ENCODE results near the gene PTPN1.
"Not testable (repeated sequence)": the region's sequence is repeated elsewhere in the genome, so short reads cannot be mapped to it uniquely, and the experiment has no call there.

PTPN1 gene

DNA sequence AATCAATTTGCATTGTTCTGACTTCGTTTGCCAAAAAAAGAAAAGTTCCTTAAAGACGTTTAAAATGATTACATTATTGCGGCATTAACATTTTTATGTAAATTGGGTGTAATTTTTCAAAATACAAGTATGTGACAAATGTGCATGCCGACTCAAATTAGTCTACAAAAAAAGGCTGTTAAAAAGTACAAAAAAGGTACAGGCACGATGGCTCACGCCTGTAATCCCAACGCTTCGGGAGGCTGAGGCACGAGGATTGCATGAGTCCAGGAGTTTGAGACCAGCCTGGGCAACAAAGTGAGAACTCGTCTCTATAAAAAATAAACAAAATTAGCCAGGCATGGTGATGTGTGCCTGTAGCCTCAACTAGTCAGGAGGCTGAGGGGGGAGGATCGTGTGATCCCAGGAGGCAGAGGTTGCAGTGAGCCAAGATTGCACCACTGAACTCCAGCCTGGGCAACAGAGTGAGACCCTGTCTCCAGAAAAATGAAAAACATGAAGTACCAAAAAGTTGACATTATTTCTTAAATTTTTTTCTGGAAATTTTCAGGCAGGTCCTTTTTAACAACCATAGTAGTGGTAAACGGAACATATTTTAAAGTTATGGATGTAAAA is 90.2 kb downstream of the PTPN1 start:
- intact Hi-C loops (cut with DNase I), result no loop called here
- DNase-seq, result no peak

DNA sequence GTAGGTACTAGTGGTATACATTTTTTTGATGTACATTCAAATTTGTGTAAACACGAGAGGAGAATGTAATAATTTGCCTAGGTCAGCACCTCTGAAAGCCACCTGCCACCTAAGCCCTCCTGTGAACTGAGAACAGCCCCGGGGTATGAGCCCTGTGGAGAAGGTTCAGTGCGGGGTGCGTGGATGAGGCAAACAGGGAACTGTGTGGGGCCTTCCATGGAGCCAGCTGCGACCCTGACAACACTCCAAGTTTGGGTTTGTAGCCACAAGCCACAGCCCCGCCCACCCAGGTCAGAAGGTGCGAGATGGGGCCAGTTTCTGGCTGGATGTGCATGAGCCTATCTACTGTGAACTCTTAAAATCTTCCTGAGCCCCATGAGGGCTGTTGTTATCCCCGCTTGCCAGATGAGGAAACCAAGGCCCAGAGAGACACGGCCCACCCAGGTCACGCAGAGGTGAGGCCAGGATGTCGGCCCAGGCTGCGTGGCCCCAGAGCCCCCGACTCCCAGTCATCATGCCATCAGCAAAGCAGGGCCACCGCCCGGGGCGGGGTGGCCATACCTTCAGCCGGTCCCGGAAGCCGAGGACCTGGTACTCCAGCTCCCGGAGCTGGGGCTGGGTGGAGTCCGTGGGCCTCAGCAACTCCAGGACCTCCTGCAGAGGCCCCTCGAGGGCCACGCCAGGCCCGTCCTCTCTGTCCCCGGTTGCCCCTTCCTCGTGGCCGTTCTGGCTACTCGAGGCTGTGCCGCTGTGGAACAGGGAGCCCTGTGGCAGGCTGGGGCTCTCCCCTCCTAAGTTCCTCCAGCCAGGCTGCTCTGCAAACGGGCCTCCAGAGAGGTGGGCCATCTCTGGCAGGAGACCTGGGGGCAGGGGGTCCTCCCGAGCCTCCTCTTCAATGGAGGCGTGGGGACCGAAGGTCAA is 91.6 kb downstream of the PTPN1 start:
- intact Hi-C loops (cut with DNase I), result no loop called here
- DNase-seq, result no peak

DNA sequence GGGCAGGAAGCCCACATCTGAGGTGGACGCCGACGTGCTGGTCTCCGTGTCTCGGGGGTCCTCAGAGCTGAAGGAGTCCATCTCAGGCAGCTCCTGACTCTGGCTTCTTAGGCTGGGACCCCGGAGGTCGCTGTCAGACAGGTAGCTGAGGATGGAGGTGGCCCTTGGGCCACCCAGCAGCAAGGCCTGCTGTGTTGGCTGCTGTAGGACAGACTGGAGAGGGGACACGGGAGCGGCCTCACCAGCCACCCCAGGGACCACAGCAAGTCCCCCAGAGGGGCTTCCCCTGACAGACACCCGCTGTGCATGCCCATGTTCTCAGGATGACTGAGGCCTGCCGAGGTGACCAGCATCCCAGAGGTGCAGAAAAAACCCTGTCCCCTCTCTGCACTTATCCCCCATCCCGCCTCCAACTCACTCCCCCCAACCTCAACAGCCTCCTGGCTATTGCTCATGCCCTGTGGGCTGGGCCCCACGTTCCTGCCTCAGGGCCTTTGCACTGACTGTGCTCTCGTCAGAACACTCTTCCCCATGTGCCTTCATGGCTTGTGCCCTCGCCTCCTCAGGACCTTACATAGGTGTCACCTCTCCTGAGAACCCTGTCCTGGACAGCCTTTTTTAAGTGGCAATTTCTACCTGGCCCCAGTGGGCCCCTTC is 92.4 kb downstream of the PTPN1 start:
- intact Hi-C loops (cut with DNase I), result no loop called here
- DNase-seq, result no peak

DNA sequence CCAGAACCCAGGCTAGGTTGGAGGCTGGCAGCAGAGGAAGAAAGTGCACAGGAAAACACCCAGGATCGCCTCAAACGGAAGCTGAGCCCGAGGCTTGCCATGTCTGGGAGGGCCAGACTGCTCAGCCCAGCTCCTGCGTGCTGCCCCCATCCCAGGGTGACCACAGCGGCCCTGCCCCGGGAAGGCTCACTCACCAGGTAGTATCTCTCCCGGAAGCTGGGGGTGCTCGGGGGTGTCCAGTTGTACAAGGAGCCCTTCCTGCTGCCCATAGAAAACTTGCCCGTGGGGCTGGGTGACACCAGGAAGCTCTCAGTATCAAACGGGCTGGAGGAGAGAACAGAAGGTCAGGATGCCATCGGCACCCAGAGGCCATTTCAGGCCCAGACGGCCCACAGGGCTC is 94.3 kb downstream of the PTPN1 start:
- DNase-seq, result no peak
- intact Hi-C loops (cut with DNase I), result no loop called here

DNA sequence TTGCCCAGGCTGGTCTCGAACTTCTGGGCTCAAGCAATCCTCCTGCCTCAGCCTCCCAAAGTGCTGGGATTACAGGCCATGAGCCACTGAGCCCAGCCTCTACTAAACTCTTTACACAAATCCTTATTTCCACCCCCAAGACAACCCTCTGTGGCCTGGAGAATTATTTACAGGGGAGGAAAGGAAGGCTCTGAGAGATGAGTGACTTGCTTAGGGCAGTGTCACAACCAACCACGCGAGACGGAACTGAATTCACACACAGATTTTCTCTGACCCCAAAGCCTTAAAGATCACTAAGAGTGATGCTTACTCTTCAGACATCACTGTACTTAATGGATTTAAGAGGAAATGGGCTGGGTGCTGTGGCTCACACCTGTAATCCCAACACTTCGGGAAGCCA is 95.0 kb downstream of the PTPN1 start:
- intact Hi-C loops (cut with DNase I), result no loop called here

DNA sequence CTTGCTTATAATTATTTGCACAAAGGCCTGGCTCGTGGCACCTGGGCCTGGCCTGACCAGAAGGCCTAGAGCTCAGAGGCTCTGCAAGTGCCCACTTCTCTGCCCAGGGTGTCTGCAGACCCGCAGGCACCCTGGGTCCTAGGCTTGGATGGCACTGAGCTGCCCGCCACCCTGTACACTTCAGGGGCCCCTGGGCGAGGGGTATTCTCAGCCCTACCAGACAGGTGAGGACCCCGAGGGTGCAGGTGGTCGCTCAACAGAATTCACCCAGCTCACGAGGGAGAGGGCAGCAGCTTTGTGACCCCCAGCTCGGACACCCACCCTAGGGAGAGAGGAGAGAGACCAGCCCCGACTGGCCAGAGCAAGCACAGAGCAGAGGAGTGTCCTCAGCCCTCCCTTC is 97.3 kb downstream of the PTPN1 start:
- DNase-seq, result no peak
- intact Hi-C loops (cut with DNase I), result no loop called here

More for the DNA sequence above, 95.0 kb downstream of the PTPN1 start:
- DNase-seq, result no peak

DNA sequence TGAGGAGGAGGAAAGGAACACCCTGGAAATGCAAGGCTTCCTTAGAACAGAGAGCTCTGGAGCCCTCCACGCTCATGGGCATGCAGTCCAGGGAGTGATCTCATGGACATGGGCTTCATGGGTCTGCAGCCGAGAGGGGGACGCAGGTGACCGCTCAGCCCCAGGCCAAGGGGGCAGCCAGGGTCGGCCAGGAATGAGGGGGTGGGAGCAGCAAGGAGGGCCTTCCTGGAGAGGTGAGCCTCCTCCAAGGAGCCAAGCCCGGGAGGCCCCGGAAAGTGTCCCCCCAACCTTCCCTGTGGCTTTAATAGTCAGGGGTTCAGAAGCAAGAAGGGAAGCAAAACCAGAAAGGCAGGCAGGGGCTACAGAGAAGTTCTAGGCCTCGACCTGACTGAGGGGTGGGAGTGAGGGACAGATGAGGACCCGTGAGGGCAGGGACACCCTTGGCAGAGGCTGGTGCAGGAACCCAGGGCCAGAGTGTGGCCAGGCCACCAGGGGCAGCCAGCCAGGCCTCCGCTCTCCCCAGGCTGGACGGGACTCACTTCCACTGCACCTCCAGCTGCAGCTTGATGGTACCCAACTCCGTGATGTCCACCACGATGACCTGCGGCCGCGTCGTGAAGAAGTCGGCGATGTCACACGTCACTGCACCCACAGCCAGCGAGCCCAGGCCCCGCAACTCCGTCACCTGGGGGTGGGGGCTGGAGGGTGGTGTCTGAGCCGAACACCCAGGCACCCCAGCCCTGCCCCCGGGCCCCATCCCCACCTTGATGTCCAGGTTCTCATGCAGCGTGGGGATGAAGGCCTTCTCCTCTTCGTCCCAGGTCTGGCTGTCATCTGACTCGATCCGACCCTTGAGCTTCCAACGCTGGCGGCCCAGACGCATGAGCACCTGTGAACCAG is 97.9 kb downstream of the PTPN1 start:
- intact Hi-C loops (cut with DNase I), result no loop called here
- no peak for DNase-seq

DNA sequence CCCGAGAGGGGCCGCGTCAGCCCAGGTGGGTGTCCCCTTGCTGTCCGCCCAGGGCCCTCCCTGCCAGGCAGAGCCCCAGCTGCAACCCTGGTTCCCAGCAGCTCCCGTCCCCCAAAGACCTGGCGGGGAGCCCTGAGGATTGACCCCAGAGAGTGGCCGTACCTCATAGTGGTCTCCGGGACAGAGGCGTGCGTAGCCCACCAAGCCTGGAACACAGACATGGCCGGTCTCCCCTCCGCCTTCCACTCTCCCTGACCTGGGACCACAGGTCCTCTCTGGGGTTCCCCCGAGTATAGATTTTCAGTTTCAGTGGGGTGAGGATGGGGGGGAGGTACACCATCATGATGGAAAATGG is 98.5 kb downstream of the PTPN1 start:
- DNase-seq, result no peak
- intact Hi-C loops (cut with DNase I), result no loop called here

DNA sequence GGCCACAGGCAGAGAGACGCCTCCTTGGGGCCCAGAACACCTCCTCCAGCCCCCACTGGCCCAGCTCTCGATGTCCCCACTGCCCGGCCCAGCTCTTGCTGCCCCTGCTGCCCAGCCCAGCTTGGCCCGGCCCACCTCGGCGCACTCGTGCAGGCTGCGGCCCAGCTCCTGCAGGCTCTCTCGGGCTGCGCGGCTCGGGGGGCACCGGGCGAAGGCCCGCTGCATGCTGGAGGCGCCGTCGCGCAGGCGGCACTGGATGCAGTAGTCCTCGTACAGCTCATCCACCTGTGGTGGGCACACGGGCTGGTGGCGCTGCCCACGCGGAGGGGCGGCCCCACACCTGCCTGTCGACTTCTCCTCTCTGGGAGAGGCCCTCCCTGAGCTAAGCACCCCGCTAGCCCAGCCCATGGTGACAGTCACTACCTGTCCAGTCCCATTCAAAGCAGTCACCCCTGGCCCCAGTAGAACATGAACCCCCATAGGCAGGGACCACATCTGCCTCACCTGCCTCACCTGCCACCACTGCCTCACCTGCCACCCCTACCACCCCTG is 99.3 kb downstream of the PTPN1 start:
- intact Hi-C loops (cut with DNase I), result no loop called here
- no peak for DNase-seq

DNA sequence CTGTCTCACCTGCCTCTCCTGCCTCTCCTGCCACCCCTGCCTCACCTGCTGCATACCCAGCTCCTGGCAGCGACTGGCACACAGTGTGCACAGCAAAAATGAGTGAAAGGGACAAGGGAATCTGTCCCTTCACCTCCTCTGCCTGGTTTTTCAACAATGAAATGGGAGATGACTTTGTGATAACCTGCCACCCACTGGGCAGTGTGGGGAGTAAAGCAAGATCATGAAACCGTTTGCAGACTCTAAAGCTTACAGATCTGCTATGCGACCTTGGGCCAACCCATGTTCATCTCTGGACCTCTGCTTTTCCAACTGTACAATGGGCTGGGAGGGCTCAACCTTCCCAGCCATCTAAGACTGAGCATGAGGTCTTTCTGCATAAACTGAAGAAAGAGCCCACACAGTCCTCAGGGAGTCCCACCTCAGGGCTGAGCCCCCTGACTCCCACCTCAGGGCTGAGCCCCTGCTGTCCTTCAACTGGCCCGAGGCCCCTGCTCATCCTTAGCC is 100.1 kb downstream of the PTPN1 start:
- no peak for DNase-seq
- intact Hi-C loops (cut with DNase I), result no loop called here

DNA sequence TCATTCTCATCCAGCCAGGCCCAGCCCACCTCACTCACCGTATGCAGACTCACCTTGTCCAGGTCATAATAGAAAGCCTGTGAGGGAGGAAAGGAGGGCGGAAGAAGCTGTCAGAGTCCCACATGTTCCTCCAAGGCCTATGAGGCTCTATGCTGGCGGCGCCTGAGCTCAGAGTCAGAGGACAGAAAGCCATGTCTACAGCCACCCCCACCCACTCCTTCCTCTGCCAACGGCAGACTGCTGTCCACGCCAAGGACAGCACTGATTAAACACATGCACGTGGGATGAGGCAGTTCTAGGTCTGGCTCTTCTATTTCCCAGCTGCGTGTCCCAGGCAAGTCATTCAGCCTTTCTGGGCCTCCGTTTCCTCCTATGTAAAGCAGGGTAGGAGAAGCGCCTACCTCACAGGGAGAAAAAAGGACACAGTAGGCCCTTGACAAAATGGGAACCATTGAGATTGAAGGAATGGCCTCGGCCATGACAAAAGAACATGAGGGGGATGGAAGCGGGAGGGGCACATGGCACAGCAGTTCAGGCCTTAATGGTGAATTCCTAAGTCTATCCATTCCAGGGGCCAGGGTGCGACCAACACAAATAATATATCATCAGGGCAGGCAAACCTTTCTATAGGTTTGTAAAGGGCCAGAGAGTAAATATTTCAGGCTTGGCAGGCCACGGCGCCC is 101.1 kb downstream of the PTPN1 start:
- no peak for DNase-seq

DNA sequence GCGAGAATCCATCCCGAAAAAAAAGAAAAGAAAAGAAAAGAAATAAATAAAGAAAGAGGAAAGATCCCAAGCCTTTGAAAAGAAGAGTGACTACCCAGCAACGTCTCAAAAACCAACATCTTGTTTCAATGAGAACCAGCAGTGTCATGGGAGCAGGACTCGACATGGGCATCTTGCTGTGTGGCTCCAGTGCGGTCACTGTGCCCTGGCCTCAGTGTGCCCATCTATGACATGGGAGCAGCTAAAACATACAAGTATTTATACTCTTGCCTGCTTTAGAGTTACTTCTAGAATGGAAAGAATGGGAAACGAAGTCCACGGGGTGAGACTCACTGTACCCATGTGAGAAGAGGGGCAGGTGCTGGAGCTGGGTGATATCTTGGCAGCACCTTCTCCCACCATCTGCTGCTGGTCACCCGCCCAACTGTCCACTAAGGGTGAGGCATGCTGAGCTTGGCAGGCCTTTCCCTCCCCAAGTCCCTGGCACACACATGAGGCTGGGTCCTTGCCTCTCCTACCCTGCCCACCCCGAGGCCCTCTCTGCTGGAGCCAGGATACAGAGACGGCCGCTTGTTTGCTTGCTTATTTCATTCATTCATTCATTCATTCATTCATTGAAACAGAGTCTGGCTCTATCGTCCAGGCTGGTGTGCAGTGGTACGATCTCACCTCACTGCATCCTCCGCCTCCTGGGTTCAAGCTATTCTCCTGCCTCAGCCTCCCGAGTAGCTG is 103.4 kb downstream of the PTPN1 start:
- no peak for DNase-seq
- intact Hi-C loops (cut with DNase I), result no loop called here

More for the DNA sequence above, 101.1 kb downstream of the PTPN1 start:
- intact Hi-C loops (cut with DNase I), result no loop called here

DNA sequence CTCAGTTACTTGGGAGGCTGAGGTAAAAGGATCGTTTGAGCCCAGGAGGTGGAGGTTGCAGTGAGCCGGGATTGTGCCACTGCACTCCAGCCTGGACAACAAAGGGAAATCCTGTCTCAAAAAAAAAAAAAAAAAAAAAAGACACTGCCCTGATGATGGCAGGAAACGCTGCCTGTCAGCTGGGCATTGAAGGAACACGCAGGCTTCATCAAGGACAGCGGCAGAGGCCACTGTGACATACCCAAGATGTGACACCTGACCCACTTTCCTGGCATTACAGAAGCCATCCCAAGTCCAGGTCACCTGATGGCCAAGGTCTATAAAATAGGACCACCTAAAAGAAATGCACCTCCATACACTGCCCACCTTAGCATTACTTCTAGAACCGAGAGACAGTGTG is 105.2 kb downstream of the PTPN1 start:
- no peak for DNase-seq
- intact Hi-C loops (cut with DNase I), result no loop called here

DNA sequence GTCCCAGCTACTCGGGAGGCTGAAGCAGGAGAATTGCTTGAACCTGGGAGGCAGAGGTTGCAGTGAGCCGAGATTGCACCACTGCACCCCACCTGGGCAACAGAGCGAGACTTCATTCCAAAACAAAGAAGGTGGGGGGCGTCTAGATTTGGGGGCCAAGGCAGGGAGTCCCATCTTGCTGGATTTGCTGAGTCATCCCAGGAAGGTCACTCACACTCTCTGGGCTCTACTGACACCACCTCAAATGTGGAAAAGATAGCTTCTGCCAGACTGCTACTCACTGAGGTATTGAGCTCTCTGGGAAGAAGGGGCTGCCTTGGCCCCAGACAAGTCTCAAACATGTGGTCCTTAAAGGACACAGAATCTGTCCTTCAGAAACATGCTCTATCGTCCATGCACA is 106.8 kb downstream of the PTPN1 start:
- intact Hi-C loops (cut with DNase I), result no loop called here
- DNase-seq, result no peak

DNA sequence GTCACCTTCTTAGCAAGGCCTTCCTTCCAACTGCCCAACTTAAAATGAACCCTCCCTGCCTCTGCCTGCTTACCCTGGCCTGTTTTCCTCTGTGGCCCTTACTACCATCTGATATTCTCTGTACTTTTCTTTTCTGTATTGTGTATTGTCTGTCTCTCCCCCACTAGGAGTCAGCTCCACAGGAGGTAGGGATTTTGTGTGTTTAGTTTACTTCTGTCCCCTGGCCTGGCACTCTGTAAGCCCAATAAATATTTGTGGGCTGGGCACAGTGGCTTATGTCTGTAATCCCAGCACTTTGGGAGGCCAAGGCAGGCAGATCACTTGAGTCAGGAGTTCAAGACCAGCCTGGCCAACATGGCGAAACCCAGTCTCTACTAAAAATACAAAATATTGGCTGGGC is 108.4 kb downstream of the PTPN1 start:
- intact Hi-C loops (cut with DNase I), result no loop called here
- DNase-seq, result no peak

DNA sequence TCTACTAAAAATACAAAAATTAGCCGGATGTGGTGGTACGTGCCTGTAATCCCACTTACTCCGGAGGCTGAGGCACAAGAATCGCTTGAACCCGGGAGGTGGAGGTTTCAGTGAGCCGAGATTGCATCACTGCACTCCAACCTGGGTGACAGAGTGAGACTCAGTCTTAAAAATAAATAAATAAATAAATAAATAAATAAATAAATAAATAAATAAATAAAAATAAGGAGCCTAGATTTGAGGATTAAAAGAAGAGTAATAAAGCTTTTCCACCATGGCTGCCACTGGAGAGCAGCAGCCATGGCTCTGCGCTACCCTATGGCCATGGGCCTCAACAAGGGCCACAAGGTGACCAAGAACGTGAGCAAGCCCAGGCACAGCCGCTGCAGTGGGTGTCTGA is 110.3 kb downstream of the PTPN1 start:
- DNase-seq; intact Hi-C loops (cut with DNase I): not testable (repeated sequence)

DNA sequence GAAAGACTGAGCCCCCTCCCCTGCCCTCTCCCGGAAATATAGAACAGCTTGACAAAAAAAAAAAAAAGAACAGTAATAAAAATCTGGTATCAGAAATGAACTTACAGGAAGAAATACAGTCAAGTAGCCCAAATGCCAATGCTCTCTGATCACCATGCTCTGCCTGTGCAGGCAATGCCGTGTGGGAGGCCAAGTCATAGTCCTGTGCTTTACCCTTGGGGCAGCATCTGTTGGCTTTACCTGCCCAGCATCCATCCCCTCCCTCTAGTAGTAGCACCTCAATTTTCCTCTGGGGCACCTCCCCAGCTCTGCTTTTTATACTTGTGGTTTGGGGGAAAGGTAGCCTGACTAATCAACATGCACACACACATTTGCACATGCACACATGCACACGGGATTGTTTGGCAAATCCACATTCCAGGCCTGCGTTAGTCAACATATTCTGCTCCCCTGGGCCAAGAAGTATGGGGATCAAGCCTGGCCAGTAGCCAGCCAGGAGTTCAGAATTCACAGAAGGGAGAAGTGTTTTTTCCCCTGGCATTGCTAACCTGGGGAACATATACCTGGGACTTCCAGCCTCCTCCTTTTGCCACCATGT is 111.0 kb downstream of the PTPN1 start:
- intact Hi-C loops (cut with DNase I), result no loop called here
- no peak for DNase-seq

DNA sequence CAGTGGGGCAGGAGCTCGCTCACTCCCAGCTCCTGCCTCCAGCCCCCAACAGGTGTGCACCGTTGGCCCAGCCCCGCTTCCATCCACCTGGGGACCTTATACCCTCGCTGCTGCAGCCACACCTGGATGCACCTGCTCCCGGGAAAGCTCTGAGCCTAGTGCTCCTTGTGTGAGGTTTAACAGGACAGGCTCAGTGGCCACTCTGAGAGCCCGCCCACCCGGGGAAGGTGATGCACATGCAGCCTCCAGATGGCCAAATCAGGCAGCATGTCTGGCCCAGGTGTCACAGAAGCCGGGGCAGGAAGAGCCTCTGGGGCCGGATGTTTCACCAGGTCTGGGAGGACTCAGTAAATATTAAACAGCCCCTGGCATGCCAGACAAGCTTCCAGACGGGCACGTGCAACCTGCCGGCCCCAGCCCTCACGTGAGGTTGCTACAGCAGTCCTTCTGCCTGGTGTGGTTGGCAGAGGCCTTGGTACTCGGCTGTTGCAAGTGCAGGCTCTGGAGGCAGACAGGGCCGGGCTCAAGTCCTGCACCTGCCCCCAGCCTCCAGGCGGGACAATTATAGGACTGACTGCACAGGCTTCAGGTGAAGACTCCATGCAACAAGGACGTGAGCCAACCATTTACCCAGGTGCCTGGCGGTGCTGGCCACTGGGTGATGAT is 114.3 kb downstream of the PTPN1 start:
- intact Hi-C loops (cut with DNase I), result no loop called here
- no peak for DNase-seq

Measured in posterior cingulate gyrus (tissue), 11 donors.